ENCODE measurements around the gene PRKCB.
"Not testable (repeated sequence)": the region's sequence is repeated elsewhere in the genome, so short reads cannot be mapped to it uniquely, and the experiment has no call there.

Gene PRKCB

GRCh38 chr16:24130494-24131085, 294.8 kb downstream of the PRKCB start:
- no peak for DNase-seq (ENCODE audit: low read depth, low spot score)

DNA sequence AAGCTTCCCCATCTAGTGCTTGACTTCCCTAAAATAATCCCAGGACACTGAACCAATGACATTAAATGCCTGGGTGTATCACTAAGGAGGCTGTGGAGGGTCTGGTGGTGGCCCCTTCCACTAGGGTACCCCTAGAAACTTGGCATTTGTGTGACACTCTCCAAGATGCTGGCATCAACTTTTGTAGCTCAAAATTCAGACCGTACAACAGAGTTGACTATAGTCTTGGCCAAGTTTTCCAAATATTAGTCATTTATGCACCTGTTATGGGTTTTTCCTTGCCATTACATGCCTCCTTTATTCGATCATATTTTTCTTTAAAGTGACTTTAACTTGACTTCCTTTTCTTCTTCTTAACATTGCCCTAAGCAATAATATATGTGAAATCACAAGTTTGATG, 295.5 kb downstream of the PRKCB start:
- no peak for DNase-seq (ENCODE audit: low read depth, low spot score)

DNA sequence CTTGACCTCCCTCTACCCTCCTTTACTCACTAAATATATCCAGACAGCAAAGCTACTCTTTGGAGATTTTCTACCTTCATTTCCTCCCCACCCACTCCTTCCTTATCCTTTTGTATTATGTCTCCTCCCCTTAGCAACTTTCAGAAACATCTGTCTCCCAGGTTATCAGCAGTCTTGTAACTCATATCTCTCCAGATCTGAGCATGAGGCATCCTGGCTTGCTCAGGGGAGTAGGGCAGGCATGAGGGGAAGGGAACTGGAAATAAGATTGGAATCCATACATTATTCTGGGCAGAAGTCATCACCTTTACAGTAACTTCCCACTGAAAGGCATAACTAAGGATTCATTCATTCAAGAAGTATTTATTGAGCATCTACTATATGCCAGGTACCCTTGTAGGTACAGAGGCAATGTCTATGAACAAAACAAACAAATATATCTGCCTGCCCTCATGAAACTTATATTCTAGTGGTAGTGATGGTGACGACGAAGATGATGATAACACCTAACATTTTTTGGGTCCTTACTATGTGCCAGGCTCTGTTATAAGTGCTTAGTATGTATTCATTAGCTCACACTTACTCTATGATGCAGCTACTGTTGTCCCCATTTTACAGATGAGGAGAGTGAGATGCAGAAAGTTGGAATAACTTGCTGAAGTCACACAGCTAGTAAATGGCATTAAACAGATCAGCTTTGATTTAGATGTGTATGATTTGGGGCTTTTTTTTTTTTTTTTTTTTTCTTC, 296.4 kb downstream of the PRKCB start:
- DNase-seq (ENCODE audit: low read depth, low spot score) = no peak

DNA sequence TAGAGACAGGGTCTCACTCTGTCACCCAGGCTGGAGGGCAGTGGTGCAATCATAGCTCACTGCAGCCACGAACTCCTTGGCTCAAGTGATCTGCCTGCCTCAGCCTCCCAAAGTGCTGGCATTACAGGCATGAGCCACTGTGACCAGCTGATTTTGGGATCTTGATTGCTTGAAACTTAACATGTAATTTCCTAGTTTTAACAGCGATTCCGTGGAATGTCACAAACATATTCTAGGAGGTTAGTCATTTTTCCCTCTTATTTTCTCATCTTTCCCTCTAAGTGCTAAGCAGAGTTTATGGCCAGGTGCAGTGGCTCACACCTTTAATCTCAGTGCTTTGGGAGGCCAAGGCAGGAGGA, 297.0 kb downstream of the PRKCB start:
- DNase-seq (ENCODE audit: low read depth, low spot score) = no peak

- no peak for DNase-seq (ENCODE audit: low read depth, low spot score)
Observed at GRCh38 chr16:24135624-24136565, 300.1 kb downstream of the PRKCB start.

DNA sequence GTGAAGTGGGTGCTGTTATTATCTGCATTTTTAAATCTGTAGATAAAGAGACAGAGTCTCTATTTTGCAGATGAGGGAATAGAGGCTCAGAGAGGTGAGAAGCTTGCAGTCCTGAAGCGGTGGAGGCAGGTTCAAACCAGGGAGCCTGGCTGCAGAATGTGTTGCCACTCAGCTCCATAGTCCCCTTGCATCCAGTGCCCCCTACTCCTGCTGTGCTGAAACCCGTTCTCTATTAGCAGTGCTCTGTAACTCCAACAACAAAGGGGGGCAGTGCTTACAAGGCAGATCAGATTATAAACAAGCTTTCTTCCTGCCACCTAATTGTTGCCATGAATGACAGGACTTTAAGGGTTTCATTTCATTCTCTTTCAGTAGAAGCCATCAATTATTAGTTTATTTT, 302.2 kb downstream of the PRKCB start:
- DNase-seq (ENCODE audit: low read depth, low spot score) = no peak

- DNase-seq (ENCODE audit: low read depth, low spot score) = no peak
Observed at GRCh38 chr16:24138575-24138974, 302.8 kb downstream of the PRKCB start.

GRCh38 chr16:24139282-24139681, 303.5 kb downstream of the PRKCB start:
- DNase-seq (ENCODE audit: low read depth, low spot score) = no peak

DNA sequence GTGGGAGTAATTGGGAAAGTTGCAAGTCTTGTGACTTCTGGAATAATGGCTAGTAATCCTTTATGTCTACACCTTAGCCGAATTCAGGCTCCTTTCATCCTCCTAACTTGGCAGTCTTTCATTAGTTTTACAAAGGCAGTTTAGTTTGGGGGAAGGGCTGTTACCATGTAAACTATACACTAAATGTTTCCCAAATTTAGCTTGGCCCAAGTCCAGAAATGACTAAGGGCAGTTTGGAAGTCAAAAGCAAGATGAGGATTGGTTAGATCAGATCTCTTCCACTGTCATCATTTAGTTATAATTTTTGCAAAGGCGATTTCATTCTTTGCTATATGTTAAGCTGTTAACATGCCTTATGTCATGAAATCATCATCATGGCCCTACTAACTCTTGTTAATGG, 304.9 kb downstream of the PRKCB start:
- DNase-seq (ENCODE audit: low read depth, low spot score) = no peak

DNA sequence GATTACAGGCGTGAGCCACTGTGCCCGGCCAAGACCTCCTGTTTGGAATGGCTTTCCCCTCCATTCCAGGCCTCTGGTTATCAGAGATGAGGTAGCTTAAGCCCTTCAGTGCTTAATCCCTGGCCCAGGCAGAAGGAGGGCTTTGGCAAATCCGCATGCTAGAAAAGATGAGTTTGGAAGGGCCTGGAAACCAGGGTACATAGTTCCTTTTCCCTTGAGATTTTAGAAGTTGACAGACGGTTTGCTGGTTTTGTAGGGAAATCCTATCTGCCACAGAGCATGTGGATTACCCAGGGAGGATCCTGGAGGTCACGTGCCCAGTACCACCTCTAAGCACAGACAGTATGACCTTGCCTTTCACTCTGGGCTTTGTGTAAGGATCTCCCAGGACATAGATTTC, 305.7 kb downstream of the PRKCB start:
- DNase-seq (ENCODE audit: low read depth, low spot score) = no peak

DNA sequence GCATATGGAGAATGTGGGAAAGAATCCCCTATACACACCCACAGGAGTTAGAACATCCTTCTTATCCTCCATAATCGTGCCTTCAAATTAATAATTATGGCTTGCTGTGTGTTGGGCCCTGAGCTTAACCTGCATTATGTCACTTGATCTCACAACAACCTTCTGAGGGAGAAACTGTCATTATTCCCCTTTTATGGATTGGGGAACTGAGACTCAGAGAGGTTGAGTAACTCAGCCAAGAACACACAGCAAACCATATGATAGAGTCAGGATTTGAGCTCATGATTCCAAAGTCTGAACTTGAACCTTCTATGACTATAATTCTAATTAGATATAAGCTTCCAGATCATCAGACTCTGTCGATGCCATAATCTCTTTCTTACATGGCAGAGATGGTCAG, 306.1 kb downstream of the PRKCB start:
- no peak for DNase-seq (ENCODE audit: low read depth, low spot score)

DNA sequence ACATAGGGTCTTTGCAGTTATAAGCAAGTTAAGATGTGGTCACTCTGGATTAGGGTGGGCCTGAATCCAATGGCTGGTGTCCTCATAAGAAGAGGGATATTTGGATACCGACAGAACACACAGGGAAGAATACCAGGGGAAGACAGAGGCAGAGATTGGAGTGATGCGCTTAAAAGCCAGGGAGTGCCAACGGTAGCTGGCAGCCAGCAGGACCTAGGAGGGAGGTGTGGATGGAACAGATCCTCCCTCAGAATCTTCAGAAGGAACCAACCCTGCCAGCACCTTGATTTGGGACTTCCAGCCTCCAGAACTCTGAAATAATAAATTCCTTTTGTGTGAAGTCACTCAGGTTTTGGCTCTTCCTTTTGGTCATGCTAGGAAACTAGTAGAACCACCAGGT, 310.1 kb downstream of the PRKCB start:
- no peak for DNase-seq (ENCODE audit: low read depth, low spot score)

DNA sequence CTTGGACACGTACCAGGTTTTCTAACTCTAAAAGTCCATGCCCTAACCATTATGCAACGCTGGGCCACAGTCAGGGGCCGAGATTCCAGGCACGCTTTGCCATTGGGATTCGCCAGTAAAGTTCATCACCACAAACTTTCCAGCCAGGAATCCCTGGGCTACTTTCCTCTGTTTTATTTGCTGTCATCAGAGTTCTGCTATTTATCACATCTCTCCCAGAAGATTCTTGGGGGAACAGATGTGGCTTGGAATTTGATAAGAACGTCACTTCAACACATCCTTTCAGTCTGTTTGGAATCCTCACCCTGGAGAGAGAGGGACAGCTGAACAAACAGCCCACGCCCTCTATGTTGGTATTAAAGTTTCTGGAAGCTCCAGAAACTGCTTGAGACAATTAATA, 310.7 kb downstream of the PRKCB start:
- DNase-seq (ENCODE audit: low read depth, low spot score) = no peak

DNA sequence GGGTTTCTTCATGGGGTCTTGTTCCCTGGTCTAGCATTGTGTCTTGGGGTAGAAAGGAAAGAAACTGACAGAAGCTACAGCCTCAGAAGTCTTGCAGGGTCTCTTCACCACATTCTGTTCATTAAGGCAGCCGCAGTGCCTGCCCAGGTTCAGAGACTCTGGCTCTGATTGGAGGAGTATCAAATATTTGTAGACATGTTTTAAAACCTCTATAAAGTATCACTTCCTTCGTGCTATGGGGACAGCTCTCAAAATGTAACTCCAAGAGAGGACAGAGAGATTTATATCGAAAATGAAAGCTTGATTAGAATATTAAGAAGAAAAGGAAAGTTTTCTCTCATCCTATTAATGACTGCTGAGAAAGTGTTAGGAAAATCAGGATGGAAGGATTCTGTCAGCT, 313.3 kb downstream of the PRKCB start:
- no peak for DNase-seq (ENCODE audit: low read depth, low spot score)

DNA sequence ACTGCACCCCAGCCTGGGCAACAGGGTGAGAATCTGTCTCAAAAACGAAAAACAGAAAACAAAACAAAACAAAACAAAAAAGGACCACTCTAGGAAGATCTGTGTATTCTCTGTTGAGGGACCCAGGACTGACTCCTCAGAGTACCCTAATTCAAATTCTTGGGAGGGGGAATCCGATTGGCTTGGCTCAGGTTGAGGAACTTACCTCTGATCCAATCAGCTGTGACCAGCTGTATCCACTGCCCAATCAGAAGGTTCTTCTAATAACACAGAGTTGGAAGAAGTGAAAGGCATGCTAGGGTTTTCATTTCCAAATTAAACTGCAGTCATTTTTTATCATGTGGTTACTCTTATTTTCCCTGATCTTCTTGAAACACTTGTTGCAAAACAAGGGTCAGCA, 314.5 kb downstream of the PRKCB start:
- DNase-seq (ENCODE audit: low read depth, low spot score) = no peak

DNA sequence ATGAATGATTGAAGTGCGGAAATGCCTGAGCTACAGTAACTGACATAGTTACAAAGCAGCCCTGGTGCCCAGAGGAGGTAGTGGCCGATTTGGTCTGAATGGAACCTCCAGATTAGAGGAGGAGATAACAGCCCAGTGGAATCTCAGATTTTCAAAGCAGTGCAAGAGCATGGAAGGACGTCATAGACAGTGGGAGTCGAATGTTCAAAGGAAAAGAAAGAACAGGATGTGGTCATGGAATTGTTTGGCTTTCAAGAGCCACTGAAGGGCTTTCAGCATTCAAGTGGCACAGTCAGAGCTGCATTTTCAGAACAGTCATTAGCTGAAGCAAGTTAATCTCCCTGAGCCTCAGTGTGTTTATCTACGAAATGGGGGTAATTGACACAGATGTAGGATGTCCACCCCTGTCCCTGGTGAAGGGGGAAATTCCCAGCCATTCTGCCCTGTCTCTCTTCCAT, 315.7 kb downstream of the PRKCB start:
- DNase-seq (ENCODE audit: low read depth, low spot score) = no peak

DNA sequence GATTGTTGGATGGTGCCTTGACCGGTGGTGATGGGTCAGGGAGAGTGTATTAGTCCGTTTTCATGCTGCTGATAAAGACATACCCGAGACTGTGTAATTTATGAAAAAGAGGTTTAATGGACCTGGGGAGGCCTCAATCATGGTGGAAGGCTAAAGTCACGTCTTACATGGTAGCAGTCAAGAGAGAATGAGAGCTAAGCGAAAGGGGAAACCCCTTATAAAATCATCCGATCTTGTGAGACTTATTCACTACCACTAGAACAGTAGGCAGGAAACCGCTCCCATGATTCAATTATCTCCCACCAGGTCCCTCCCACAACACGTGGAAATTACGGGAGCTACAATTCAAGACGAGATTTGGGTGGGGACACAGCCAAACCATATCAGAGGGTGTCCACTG, 316.3 kb downstream of the PRKCB start:
- DNase-seq (ENCODE audit: low read depth, low spot score) = not testable (repeated sequence)

- no peak for DNase-seq (ENCODE audit: low read depth, low spot score)
Observed at GRCh38 chr16:24152826-24153225, 317.0 kb downstream of the PRKCB start.

DNA sequence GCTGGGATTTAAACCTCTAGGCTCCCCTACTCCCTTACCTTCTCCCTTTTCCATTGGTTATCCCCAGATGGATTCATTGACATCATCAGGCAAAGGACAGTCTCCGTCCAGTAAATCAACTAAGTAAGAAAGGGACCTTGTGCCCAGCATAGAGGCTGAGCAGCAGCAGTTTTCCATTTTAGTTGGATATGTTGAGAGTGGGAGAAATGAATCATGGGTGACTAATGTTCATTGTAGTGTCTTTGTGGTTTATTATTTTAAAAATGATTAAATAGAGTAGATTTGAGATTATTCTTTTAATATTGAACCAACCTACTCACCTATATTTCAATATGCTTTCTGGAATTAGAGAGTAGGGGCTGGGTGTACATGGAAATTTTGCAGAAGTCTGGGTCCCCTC, 321.0 kb downstream of the PRKCB start:
- DNase-seq (ENCODE audit: low read depth, low spot score) = no peak

- DNase-seq (ENCODE audit: low read depth, low spot score) = no peak
Observed at GRCh38 chr16:24163935-24164334, 328.2 kb downstream of the PRKCB start.

DNA sequence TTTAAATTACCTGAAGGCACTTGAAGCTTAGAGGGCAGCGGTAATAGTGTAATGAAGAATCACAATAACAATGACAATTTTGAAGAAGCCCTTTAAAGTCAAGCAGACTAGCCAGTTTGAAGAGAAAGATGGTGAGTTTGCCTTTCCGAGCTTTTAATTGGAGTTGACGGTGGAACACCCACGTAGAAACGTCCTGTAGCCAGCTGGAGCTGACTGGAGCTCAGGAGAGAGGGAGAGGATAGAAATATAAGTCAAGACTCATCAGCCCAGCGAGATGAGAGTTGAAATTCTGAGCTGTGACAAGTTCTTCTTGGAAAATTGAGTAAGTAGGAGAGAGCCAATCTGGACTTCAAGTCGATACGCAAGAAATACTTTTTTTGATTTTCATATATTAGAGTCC, 328.6 kb downstream of the PRKCB start:
- DNase-seq (ENCODE audit: low read depth, low spot score) = no peak

DNA sequence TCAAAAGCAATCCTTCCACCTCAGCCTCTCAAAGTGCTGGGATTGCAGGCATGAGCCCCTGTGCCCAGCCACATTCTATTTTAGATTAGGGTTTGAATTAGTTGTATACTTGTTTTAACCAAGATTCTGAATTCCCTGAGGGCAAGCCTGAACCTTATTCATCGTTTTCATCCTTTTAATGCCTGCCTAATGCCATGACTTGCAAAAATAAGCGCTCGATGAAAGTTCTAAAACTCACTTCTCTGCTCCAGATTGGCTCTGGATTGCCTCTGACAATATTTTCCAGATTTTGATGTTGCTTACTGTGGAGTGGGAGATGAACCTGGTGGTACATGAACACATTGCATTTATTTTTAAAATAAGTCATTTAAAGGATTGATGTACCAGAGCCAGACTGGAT, 329.5 kb downstream of the PRKCB start:
- DNase-seq (ENCODE audit: low read depth, low spot score) = no peak

Data from activated naive CD8-positive, alpha-beta T cell treated with anti-CD3 and anti-CD28 coated beads, Interleukin-2, amount 50 U/mL, for 16 hours (primary cell).